PC-9 (cell line): ENCODE results near the gene COQ9. TPM values are rescaled to one million over a fixed set of nuclear protein-coding genes. Genes with fewer than 3 reads are reported as not detected.

Experiments used
- BruUV-seq: library from RNA; stranded (reverse); fragments of 400-500 nt; replicated peaks from 2 replicates; lab custom pipeline; 2021; lab: Mats Ljungman, UMichigan
- CTCF ChIA-PET: fragments of 300-600 bp; sonication (Branson Sonifier 250); formaldehyde crosslinking; loops from one replicate; lab custom pipeline; 2022; ENCODE audit warnings: antibody characterized with exemption; lab: Charles Lee
- POLR2A ChIA-PET: fragments of 300-600 bp; sonication (Branson Sonifier 250); formaldehyde crosslinking; loops from one replicate; lab custom pipeline; 2022; ENCODE audit warnings: antibody characterized with exemption; ENCODE audit not compliant: unreplicated experiment; lab: Charles Lee
- DNase-seq, 2 experiments: peaks; one replicate each; pipeline versions ENCODE4 v3.0.0 to v3.0.0-alpha.2; 2015 to 2022; ENCODE audit warnings: mixed read lengths in 1 of 2
- H2AFZ ChIP-seq: fragments of 200-600 bp; sonication (generic); 2 replicates; pipeline ENCODE4 v1.8.1; 2017; ENCODE audit warnings: antibody characterized with exemption
- H3F3A ChIP-seq: fragments of 200-600 bp; sonication (generic); 2 replicates; pipeline ENCODE4 v1.8.1; 2017; ENCODE audit warnings: antibody characterized with exemption, mild to moderate bottlenecking, low read depth; ENCODE audit not compliant: insufficient read depth
- H3K27ac ChIP-seq: fragments of 200-600 bp; sonication (generic); 2 replicates; pipeline ENCODE4 v1.6.1; 2016; ENCODE audit warnings: mixed run types
- H3K27me3 ChIP-seq: fragments of 200-600 bp; sonication (generic); 2 replicates; pipeline ENCODE4 v1.6.1; 2016; ENCODE audit warnings: low read depth, mixed run types; ENCODE audit not compliant: insufficient read depth
- H3K36me3 ChIP-seq: fragments of 200-600 bp; sonication (generic); 2 replicates; pipeline ENCODE4 v1.6.1; 2016; ENCODE audit warnings: low read depth, mixed run types
- H3K4me1 ChIP-seq: fragments of 200-600 bp; sonication (generic); replicated peaks from 2 replicates; pipeline ENCODE4 v1.6.1; 2016; ENCODE audit warnings: mixed run types; ENCODE audit not compliant: insufficient read depth
- H3K4me2 ChIP-seq: fragments of 200-600 bp; sonication (generic); 2 replicates; pipeline ENCODE4 v1.6.1; 2017; ENCODE audit warnings: mixed run types
- H3K4me3 ChIP-seq: fragments of 200-600 bp; sonication (generic); 2 replicates; pipeline ENCODE4 v1.6.1; 2016; ENCODE audit warnings: mixed run types
- H3K79me2 ChIP-seq: fragments of 200-600 bp; sonication (generic); 2 replicates; pipeline ENCODE4 v1.6.1; 2017; ENCODE audit warnings: low read depth, mixed run types
- H3K9me2 ChIP-seq: fragments of 200-600 bp; sonication (generic); 2 replicates; pipeline ENCODE4 v1.8.1; 2017; ENCODE audit warnings: mild to moderate bottlenecking; ENCODE audit not compliant: insufficient read depth
- H3K9me3 ChIP-seq: fragments of 200-600 bp; sonication (generic); 2 replicates; pipeline ENCODE4 v1.8.1; 2016; ENCODE audit warnings: low read depth; ENCODE audit not compliant: insufficient read depth
- H4K20me1 ChIP-seq: fragments of 200-600 bp; sonication (generic); 2 replicates; pipeline ENCODE4 v1.8.1; 2017; ENCODE audit not compliant: insufficient read depth
- EZH2 ChIP-seq: fragments of 200-600 bp; sonication (generic); IDR thresholded peaks from 2 replicates; pipeline ENCODE4 v1.8.0; 2017; ENCODE audit warnings: antibody characterized with exemption, low read depth
- intact Hi-C: fragments of 100-400 bp; cut with micrococcal nuclease; formaldehyde crosslinking; loops from one replicate; pipeline ENCODE4 v1.10.0; 2022; ENCODE audit not compliant: unreplicated experiment
- total RNA-seq: library from RNA; stranded (reverse); gene quantifications from 2 replicates; pipeline ENCODE4 v1.2.3, GENCODE V29; 2021
- TF ChIP-seq, protein P1 (sequence below): fragments of 200-600 bp; sonication (generic); conservative IDR thresholded peaks from 2 replicates; pipeline ENCODE4 v1.6.1; 2017; ENCODE audit warnings: mixed run types, antibody characterized with exemption, mild to moderate bottlenecking, moderate library complexity

COQ9 gene
- total RNA-seq, 1 experiment from 2014 or later: 58.3 TPM

DNA sequence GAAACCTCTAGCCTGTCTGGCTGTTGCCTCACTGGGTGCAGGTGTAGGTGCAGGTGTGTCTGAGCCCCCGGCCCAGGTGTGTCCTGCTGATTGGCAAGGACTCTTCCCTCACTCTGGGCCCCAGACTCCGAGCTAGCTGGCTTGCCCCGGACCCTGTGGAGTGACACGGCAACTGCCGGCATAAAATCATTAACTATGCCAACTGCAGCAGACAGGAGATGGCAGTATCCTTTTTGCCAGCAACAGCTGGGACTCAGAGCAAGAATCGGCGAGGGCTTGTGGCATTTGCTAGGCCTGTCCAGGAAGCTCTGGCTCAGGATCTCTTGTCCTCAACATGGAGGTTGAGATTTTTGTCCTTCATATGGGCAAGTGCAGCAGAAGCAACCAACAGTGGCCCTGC is 20.9 kb upstream of the COQ9 start:
- POLR2A ChIA-PET: interaction anchor here (0.6 kb wide), 2 partner anchors 72 to 131 kb away, joined by 4 to 12 read pairs; no protein-coding TSS in a partner anchor
- H3K4me1 ChIP-seq: 0 out of 2 replicates have a peak, but pooled peaks cover 3% of the 10 kb centered on the region
- intact Hi-C loops: no loop called here
- no peak overlapping the region for H3K4me2 ChIP-seq
- H2AFZ ChIP-seq: no peak overlapping the region
- H3K27ac ChIP-seq: no peak overlapping the region
- no peaks in the 10 kb centered on the region for H3K9me2 ChIP-seq
- H4K20me1 ChIP-seq: no peaks in the 10 kb centered on the region
- no peaks in the 10 kb centered on the region for H3K9me3 ChIP-seq
- no peaks in the 10 kb centered on the region for H3K79me2 ChIP-seq
- BruUV-seq: no TSS peak
- TF ChIP-seq EZH2: no peak
- TF ChIP-seq, protein P1, sequence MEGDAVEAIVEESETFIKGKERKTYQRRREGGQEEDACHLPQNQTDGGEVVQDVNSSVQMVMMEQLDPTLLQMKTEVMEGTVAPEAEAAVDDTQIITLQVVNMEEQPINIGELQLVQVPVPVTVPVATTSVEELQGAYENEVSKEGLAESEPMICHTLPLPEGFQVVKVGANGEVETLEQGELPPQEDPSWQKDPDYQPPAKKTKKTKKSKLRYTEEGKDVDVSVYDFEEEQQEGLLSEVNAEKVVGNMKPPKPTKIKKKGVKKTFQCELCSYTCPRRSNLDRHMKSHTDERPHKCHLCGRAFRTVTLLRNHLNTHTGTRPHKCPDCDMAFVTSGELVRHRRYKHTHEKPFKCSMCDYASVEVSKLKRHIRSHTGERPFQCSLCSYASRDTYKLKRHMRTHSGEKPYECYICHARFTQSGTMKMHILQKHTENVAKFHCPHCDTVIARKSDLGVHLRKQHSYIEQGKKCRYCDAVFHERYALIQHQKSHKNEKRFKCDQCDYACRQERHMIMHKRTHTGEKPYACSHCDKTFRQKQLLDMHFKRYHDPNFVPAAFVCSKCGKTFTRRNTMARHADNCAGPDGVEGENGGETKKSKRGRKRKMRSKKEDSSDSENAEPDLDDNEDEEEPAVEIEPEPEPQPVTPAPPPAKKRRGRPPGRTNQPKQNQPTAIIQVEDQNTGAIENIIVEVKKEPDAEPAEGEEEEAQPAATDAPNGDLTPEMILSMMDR: no peak
- H3K36me3 ChIP-seq: 0 out of 2 replicates have a peak, but pooled peaks cover 6% of the 10 kb centered on the region
- CTCF ChIA-PET: no interaction called here
- no peak overlapping the region for H3K4me3 ChIP-seq
- peaks cover 3% of the 10 kb centered on the region; the same call in 1 of the 2 replicates for H3F3A ChIP-seq
- DNase-seq: no peak
- H3K27me3 ChIP-seq: no peaks in the 10 kb centered on the region

DNA sequence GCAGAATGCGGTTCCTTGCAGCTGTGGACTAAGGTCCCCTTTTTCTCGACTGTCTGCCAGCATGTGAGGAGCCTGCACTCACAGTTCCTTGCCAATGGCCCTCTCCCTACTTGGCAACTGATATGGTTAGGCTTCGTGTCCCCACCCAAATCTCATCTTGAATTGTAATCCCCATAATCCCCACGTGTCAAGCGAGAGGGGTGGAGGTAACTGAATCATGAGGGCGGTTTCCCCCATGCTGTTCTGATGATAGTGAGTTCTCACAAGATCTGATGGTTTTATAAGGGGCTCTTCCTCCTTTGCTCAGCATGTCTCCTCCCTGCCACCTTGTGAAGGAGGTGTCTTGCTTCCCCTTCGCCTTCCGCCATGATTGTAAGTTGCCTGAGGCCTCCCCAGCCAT is 20.0 kb upstream of the COQ9 start:
- intact Hi-C loops: no loop called here
- POLR2A ChIA-PET: no interaction called here
- no TSS peak for BruUV-seq

DNA sequence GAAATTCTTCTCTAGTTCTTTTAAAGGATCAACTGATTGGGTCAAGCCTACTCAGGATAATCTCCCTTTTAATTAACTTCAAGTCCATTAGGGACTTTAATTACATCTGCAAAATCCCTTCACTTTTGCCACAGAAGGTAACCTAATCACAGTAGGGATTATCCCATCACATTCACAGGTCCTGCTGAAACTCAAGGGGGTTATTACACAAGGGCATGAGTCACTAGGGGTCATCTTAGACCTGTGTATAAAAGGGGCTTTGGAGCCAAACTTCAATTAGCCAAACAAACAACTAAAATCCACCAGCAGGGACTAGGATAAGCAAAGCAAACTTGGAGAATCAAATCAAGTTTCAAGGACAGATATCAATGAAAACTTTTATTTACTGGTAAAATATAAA is 19.5 kb upstream of the COQ9 start:
- H3K4me1 ChIP-seq: no peaks in the 10 kb centered on the region
- H4K20me1 ChIP-seq: no peaks in the 10 kb centered on the region
- no peaks in the 10 kb centered on the region for H3K79me2 ChIP-seq
- no peak for DNase-seq
- H3K4me2 ChIP-seq: no peak overlapping the region
- no TSS peak for BruUV-seq
- peaks cover 3% of the 10 kb centered on the region; the same call in 1 of the 2 replicates for H3F3A ChIP-seq
- H3K27ac ChIP-seq: no peak overlapping the region
- intact Hi-C loops: no loop called here
- no peak overlapping the region for H2AFZ ChIP-seq
- H3K4me3 ChIP-seq: no peak overlapping the region
- no peaks in the 10 kb centered on the region for H3K9me2 ChIP-seq
- no peaks in the 10 kb centered on the region for H3K27me3 ChIP-seq
- TF ChIP-seq EZH2: no peak
- TF ChIP-seq, protein P1: no peak
- H3K36me3 ChIP-seq: peaks cover 8% of the 10 kb centered on the region; the same call in 1 of the 2 replicates
- ChIA-PET CTCF (no interaction called here), POLR2A (no interaction called here)
- no peaks in the 10 kb centered on the region for H3K9me3 ChIP-seq

More for the DNA sequence above, 20.0 kb upstream of the COQ9 start:
- H3K79me2 ChIP-seq: no peaks in the 10 kb centered on the region
- H3K36me3 ChIP-seq: 0 out of 2 replicates have a peak, but pooled peaks cover 6% of the 10 kb centered on the region
- H4K20me1 ChIP-seq: no peaks in the 10 kb centered on the region
- H3K9me3 ChIP-seq: no peaks in the 10 kb centered on the region
- no peak overlapping the region for H2AFZ ChIP-seq
- no peak for DNase-seq
- H3K9me2 ChIP-seq: no peaks in the 10 kb centered on the region
- no peaks in the 10 kb centered on the region for H3K27me3 ChIP-seq
- CTCF ChIA-PET: no interaction called here
- no peak overlapping the region for H3K27ac ChIP-seq
- H3K4me3 ChIP-seq: no peak overlapping the region
- H3F3A ChIP-seq: peaks cover 3% of the 10 kb centered on the region; the same call in 1 of the 2 replicates
- no peak overlapping the region for H3K4me2 ChIP-seq
- TF ChIP-seq, protein P1: no peak
- no peak for TF ChIP-seq EZH2
- H3K4me1 ChIP-seq: no peaks in the 10 kb centered on the region
